Stimulated activated CD8-positive, alpha-beta memory T cell treated with anti-CD3 and anti-CD28 coated beads, Interleukin-2, amount 100 ng/mL, for 48 hours (primary cell): ENCODE measurements around the gene TMEM170A.
"Not testable (repeated sequence)": the region's sequence is repeated elsewhere in the genome, so short reads cannot be mapped to it uniquely, and the experiment has no call there.

ENCODE experiments used
- DNase-seq, 2 donors: peaks; one replicate each; pipeline ENCODE4 v3.0.0-alpha.2; 2020; ENCODE audit warnings: low read depth in 2 of 2

The TMEM170A gene

DNA sequence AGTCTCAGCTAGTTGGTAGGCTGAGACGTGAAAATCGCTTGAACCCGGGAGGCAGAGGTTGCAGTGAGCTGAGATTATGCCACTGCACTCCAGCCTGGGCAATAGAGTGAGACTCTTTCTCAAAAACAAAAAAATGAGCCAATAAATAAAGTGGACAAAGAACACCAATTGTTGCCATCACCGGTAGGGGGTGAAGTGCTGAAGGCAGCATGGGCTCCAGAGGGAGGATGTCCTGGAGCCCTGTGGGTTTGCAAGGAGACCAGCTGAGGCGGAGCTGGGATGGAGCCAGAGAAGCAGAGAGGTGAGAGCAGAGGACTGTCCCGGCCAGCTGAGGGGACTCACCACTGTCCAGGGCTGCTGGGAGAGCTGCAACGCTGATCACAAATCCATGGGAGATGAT, 17.0 kb upstream of the TMEM170A start:
- no peak for DNase-seq

DNA sequence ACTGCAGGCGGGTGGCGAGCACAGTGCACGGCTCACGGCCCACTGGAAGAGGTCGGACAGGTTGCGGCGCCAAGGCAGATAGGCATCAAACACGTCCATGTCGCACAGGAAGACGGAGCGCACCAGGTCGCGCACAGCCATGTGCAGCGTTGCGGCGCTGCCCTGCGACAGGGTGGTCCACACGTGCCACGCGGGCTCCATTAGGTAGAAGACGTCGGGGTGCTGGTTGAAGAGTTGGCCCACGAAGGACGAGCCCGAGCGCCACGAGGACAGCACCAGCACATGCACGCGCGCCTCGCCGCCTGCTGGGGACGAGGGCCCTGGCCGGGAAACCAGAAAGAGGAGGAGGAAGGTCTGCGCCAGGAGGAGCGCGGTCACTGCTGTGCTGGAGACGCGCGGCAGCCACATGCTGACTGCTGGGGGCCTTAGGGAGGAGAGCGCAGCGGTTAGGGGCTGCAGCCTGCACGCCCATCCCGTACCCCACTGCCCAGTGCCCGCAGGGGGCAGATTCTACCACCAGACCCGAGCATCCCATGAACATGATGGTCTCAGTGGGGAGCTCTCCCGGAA, 15.0 kb upstream of the TMEM170A start:
- DNase-seq: no peak

DNA sequence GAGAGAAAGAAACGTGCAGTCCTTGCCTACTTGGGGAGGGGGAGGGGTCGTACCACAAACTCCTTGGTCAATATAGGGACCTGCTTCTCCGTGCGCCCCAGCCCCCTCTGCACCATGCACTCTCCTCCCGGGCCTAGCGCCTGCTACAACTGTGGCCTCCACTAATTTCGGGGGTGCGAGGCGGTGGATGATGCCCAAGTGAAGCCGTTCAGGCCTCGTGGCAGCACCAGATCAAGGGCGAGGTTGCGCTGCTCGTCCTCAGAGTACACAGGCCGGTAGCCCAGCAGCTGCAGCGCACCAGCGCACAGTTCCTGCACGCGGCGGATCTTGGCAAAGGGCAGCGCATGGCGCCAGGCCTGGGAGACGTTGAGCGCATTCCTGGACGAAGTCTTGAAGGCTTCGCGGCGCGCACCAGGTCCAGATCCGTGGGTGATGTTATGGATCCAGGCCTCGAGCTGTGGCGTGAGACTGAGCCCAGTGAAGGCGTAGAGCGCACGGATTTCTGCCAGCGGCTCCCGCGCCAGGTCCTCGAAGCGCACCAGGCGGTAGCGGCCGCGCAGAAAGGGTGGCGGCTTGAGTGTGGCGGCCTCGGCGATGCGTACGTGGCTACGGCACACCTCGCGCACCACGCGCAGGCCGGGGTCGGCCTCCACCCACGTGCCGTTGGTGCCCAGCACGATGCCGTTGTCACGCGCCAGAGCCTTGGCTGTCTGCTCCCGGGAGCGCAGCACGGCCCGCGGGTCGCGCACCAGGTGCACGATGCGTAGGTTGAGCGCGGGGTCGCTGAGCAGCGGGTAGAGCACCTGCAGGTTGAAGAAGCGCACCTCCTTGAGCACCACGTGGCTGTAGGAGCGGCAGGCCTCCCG, 14.2 kb upstream of the TMEM170A start:
- no peak for DNase-seq

DNA sequence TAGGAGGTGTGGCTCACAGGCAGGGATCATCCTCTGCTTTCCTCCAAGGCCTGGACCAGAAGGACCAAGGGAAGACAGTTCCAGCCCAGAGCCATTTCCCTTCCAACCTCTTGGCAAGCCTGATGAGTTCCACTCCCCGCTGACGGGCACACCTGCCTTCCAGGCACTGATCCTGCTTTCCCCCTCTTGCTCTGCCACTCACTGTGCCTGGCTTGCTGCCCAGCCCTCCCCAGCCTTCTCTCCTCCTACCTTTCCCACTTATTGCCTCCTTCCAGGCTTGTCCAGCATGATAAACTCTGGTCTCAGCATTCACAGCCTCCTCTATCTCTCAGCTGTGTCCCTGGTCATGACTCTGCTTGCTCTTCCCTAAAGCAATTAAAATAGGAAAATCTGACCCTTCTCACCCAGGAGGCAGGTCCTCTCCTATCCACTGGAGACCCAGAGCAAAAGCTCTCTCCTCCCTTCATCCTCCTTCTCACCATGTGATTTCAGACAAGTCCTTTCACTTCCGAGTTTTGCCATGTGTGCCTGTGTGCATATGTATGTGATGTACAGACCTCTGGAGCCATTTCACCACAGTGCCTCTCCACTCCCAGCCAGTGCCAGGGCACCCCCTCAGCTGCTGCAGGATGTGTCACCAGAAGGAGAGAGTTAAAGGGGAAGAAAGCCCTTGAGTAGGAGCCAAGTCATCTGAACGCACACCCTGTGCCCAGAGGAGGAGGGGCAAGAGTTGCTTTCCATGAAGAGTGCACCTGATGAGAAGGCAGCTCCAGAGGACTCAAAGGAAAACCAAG, 13.4 kb upstream of the TMEM170A start:
- DNase-seq: no peak

DNA sequence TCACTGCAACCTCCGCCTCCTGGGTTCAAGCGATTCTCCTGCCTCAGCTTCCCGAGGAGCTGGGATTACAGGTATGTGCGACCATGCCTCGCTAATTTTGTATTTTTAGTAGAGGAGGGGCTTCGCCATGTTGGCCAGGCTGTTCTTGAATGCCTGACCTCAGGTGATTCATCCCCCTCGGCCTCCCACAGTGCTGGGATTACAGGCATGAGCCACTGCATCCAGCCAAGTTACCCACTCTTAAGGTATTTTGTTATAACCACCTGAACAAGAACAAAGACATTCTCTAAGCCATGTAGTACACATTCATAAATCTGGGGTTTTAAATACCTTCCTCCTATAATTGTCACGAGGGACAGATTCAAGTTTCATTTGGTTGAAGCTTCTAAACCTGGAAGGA, 12.3 kb upstream of the TMEM170A start:
- DNase-seq: no peak

- DNase-seq: no peak
These were observed 10.9 kb upstream of the TMEM170A start for GRCh38 chr16:75475420-75475847.

DNA sequence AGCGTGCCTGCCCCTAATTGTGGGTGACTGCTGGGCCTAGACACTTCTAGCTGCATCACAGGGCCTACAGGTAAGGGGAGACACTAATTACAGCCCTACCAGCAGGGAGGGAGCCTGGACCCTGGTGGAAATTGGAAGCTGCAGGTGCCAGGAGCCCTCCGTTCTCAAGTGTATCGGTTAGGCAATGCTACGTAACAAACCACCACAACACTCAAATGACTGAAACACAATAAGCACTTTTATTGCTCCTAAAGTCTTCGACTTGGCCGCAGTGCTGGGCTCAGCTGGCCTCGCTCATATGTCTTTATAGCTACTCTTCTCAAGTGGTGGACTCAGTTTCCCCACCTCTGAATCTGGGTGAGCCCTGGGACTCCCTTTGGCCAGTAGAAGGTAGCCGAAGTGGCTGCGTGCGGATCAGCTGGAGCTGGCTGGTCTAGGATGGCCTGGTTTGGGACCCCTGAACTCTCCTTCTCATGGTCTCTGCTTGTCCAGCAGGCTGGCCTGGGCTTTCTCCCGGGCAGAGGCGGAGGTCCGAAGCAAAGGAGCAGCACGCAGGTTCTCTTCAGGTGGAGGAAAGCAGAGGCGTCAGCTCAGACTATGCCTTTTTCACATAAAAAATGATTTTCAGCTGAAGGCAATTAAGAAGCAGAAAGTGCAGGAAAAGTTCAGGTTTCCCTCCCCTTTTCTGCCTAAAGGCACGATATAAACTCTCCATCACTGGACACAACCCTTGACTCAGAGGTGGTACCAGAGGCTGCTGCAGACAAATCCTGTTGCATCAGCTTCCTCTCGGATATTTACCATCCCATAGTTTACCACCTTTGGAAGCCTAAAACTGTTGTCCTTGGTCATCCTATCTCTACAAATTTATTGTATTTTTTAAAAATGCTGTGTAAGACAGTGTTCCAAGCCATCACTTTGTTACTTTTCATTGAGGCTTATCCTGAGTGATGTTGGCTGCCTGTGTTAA, 8.7 kb upstream of the TMEM170A start:
- DNase-seq: no peak

DNA sequence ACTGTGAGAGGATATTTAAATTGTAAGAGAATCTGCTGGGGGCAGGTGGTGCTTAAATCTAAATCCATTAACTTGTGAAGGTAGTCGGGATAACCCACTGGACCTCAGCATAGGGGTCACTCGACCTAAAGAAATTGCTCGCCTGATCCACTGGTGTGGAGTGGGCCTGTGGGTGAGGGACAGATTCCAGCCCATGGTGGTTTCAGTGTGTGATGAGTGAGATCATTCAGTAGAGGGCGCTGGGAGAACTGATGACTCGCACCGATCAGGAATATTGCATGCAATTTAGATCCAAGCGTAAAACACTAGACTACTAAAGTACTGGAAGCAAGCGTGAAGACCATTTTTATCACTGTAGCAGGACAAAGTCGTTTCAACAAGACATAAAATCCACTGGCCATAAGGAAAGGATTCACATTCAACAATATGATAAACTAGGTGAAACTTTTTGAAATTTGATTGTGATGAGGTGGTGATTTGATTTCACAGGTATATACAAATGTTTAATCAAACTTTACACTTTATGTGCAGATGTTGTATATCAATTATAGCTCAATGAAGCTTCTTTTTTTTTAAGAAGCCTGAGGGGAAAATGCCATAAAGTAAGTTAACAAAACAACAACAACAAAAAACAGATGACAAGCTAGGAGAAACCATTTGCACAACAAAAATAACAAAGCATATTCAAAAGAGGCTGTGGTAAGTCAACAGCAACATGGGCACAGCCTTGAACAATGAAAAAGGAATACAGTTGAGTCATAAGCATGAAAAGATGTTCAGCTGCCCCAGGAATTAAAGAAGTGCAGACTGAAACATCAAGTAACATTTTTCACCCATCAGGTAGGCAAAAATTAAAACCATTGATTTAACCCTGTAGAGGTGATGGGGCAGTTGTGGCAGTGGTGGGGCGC, 7.5 kb upstream of the TMEM170A start:
- no peak for DNase-seq

DNA sequence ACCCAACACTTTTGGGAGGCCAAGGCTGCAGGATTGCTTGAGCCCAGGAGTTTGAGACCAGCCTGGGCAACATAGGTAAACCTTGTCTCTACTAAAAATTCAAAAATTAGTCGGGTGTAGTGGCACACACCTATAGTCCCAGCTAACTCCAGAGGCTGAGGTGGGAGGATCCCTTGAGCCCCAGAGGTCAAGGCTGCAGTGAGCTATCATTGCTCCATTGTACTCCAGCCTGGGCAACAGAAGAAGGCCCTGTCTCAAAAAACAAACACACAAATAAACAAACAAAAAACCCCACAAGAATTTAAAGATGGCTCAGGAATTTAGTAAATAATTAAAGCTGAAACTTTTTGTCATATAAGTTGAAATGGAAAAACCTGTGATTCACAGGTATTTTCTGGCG, 2.3 kb upstream of the TMEM170A start:
- DNase-seq: no peak

GRCh38 chr16:75463389-75464121, 934 bp downstream of the TMEM170A start:
- peak in 1 of 2 donors; percentile 2 for DNase-seq

DNA sequence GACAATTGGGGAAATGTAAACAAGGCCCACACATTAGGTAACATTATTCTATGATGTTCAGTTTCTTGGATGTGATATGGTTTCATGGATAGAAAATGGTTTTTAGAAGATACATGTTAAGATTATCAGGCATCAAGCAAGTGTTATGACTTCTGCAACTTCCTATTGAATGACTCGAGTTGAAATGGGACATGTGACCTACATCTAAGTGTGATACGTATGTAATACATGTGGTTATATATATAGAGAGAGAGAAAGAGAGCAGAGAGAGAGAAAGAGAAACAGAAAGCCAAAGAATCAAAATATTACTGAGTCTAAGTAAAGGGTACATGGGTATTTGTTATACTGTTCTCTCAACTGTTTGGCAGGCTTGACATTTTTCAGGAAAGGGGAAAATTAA, 1.7 kb downstream of the TMEM170A start:
- no peak for DNase-seq

GRCh38 chr16:75461575-75461974, 2.9 kb downstream of the TMEM170A start:
- no peak for DNase-seq

DNA sequence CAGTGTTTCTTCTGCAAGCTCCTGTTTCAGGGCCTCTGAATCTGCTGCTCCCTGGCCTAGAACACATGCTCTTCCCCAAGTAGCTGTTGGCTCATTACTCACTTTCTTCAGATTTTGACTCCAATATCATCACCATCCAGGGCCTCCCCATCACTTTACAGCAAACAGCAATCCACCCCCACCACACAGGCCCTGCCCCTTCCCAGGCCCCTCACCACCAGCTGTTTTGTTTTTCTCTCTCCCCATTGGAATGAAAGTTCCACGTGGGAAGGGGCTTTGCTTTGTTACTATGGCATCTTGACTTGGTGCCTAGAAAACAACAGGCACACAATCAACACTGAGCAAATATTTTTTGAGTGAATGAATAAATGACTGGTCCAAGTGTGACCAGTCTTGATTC, 4.0 kb downstream of the TMEM170A start:
- no peak for DNase-seq

DNA sequence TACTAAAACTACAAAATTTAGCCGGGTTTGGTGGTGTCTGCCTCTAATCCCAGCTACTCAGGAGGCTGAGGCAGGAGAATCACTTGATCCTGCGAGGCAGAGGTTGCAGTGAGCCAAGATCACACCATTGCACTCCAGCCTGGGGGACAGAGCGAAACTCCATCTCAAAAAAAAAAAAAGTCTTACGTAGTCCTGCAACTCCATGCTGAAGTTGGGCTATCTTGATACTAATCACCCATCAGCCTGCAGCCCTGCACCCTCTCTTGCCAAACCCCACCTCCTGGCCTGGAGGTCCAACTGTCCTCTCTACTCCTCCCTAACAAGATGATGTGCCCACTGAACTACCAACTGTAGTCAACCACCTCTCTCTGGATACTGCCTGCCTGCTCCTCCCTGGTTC, 4.8 kb downstream of the TMEM170A start:
- no peak for DNase-seq

DNA sequence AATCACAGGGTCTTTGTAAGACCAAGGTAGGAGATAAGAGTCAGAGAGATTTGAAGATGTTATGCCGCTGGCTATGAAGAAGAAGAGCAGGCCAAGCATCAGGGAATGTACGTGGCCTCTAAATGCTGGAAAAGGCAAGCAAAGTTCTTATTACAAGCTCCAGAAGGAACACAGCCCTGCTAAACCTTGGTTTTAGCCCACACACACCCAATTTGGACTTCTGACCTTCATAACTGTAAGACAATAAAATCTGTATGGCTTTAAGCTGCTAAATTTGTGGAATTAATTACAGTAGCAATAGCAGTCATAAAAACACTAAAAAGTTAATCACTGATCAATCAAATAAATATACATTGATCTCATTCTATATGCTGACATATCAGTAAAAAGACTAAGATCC, 6.0 kb downstream of the TMEM170A start:
- DNase-seq: no peak

DNA sequence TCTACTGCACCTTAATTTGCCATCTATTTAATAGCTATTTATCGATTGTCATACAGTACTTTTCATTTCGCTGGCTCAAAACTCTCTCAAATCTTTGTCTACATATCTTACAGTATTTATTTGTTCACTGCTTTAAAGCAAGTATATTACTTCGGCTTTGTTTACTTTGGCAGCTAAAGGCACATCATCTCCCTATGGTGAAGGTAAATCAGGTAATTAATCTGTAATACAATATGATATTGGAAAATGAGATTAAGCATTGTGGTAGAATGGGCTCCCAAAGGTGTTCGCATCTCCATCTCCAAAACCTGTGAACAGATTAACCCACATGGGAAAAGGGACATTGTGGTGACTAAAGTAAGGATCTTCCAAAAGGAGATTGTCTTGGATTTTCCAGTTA, 6.5 kb downstream of the TMEM170A start:
- no peak for DNase-seq

GRCh38 chr16:75457485-75458021, 6.9 kb downstream of the TMEM170A start:
- no peak for DNase-seq

DNA sequence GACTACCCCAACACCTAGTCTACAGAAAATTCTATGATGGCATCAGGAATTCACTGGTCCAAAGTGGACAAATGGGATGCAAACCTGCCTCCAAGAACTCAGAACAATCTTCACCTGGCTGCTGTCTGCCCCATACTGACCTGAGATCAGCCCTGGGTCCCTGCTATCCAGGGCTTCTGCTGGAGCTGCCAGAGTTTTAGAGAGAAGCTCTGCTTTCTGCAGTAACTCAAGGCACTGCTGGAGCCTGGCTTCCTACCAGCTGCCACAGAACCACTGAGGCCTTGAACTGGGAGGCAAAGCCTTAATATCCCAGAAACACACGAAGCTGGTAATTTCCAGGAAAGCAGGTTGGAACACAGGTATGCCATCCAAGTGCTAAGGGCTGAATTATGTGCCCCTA, 7.5 kb downstream of the TMEM170A start:
- DNase-seq: no peak

DNA sequence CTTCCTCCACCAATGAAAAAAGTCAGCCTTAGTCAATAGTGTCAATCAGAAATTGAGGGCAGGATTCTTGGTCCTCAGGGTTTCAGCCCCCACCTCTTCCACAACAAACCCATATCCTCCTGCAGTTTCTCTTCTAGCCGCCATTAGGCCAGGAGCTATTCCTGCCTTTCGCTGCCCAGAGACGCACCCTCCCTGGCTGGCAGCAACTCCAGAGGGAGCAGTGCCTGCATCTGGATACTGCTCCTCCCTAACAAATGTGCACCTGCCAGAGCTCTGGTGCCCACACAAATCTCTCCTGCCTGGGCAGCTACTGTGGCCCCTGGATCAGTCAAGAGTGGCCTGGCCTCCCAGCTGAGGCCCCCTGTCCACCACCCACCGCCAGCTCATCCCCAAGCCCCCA, 8.0 kb downstream of the TMEM170A start:
- not testable (repeated sequence) for DNase-seq
